ENCODE data around the gene PPARA. TPM values are rescaled to one million over a fixed set of nuclear protein-coding genes. Genes with fewer than 3 reads are reported as not detected.
A peak's percentile ranks its signal among the peaks of the same experiment; 100 is the strongest.

Gene PPARA
- total RNA-seq, 1 donor from 2014 or later, result 13.0 TPM

GRCh38 chr22:46150655-46151477 is 540 bp downstream of the PPARA start:
- H3K27me3 Mint-ChIP-seq, result peaks cover 29% of the 10 kb centered on the region
- peaks cover 13% of the 10 kb centered on the region for H3K4me1 Mint-ChIP-seq
- H3K36me3 Mint-ChIP-seq (ENCODE audit: low read depth), result peaks cover 12% of the 10 kb centered on the region
- H3K4me3 Mint-ChIP-seq, result peak overlapping the region; percentile 80
- peak overlapping the region; percentile 69 for H3K27ac Mint-ChIP-seq
- DNase-seq, result peak; percentile 88
- H3K9me3 Mint-ChIP-seq, result no peaks in the 10 kb centered on the region
- intact Hi-C loops (cut with micrococcal nuclease), result loop anchor here (5.0 kb wide), 3 partner anchors 101 to 146 kb away; partner anchors contain the start of genes CDPF1, GTSE1 and TTC38

GRCh38 chr22:46153930-46154329 is 3.6 kb downstream of the PPARA start:
- DNase-seq, result no peak
- Mint-ChIP-seq H3K9me3 (no peaks in the 10 kb centered on the region), H3K27ac (no peak overlapping the region), H3K4me3 (no peak overlapping the region), H3K4me1 (peaks cover 10% of the 10 kb centered on the region), H3K36me3 (ENCODE audit: low read depth) (peaks cover 18% of the 10 kb centered on the region), H3K27me3 (peaks cover 8% of the 10 kb centered on the region)
- intact Hi-C loops (cut with micrococcal nuclease), result loop anchor here (5.0 kb wide), 3 partner anchors 98 to 143 kb away; partner anchors contain the start of genes CDPF1, GTSE1 and TTC38

- peaks cover 18% of the 10 kb centered on the region for H3K36me3 Mint-ChIP-seq (ENCODE audit: low read depth)
- peaks cover 5% of the 10 kb centered on the region for H3K4me1 Mint-ChIP-seq
- DNase-seq, result no peak
- intact Hi-C loops (cut with micrococcal nuclease), result no loop called here
- H3K9me3 Mint-ChIP-seq, result no peaks in the 10 kb centered on the region
- H3K4me3 Mint-ChIP-seq, result no peak overlapping the region
- H3K27me3 Mint-ChIP-seq, result no peaks in the 10 kb centered on the region
- H3K27ac Mint-ChIP-seq, result no peak overlapping the region
Measured at GRCh38 chr22:46156031-46156430, 5.7 kb downstream of the PPARA start.

GRCh38 chr22:46158283-46158682 is 8.0 kb downstream of the PPARA start:
- H3K4me3 Mint-ChIP-seq, result no peak overlapping the region
- H3K27me3 Mint-ChIP-seq, result no peaks in the 10 kb centered on the region
- intact Hi-C loops (cut with micrococcal nuclease), result no loop called here
- peaks cover 10% of the 10 kb centered on the region for H3K36me3 Mint-ChIP-seq (ENCODE audit: low read depth)
- no peaks in the 10 kb centered on the region for H3K9me3 Mint-ChIP-seq
- no peak overlapping the region for H3K27ac Mint-ChIP-seq
- DNase-seq, result no peak
- H3K4me1 Mint-ChIP-seq, result no peaks in the 10 kb centered on the region

GRCh38 chr22:46159212-46159611 is 8.9 kb downstream of the PPARA start:
- Mint-ChIP-seq H3K4me1 (no peaks in the 10 kb centered on the region), H3K4me3 (no peak overlapping the region), H3K9me3 (no peaks in the 10 kb centered on the region), H3K36me3 (ENCODE audit: low read depth) (peaks cover 8% of the 10 kb centered on the region), H3K27me3 (no peaks in the 10 kb centered on the region), H3K27ac (no peak overlapping the region)
- intact Hi-C loops (cut with micrococcal nuclease), result no loop called here
- DNase-seq, result no peak

- Mint-ChIP-seq H3K4me1 (no peaks in the 10 kb centered on the region), H3K4me3 (no peak overlapping the region), H3K9me3 (no peaks in the 10 kb centered on the region), H3K27ac (no peak overlapping the region), H3K27me3 (no peaks in the 10 kb centered on the region), H3K36me3 (ENCODE audit: low read depth) (peaks cover 8% of the 10 kb centered on the region)
- DNase-seq, result no peak
- intact Hi-C loops (cut with micrococcal nuclease), result no loop called here
Measured at GRCh38 chr22:46159777-46160176, 9.5 kb downstream of the PPARA start.

GRCh38 chr22:46162285-46162684 is 12.0 kb downstream of the PPARA start:
- no peaks in the 10 kb centered on the region for H3K4me1 Mint-ChIP-seq
- no peak overlapping the region for H3K4me3 Mint-ChIP-seq
- H3K36me3 Mint-ChIP-seq (ENCODE audit: low read depth), result peaks cover 3% of the 10 kb centered on the region
- no peaks in the 10 kb centered on the region for H3K9me3 Mint-ChIP-seq
- H3K27ac Mint-ChIP-seq, result no peak overlapping the region
- no peak for DNase-seq
- H3K27me3 Mint-ChIP-seq, result no peaks in the 10 kb centered on the region
- intact Hi-C loops (cut with micrococcal nuclease), result no loop called here

GRCh38 chr22:46162771-46163556 is 12.6 kb downstream of the PPARA start:
- intact Hi-C loops (cut with micrococcal nuclease), result no loop called here
- Mint-ChIP-seq H3K27me3 (no peaks in the 10 kb centered on the region), H3K36me3 (ENCODE audit: low read depth) (peaks cover 2% of the 10 kb centered on the region), H3K9me3 (no peaks in the 10 kb centered on the region), H3K4me3 (no peak overlapping the region), H3K4me1 (no peaks in the 10 kb centered on the region), H3K27ac (no peak overlapping the region)
- no peak for DNase-seq

GRCh38 chr22:46163557-46163888 is 13.2 kb downstream of the PPARA start:
- H3K9me3 Mint-ChIP-seq, result no peaks in the 10 kb centered on the region
- H3K4me1 Mint-ChIP-seq, result no peaks in the 10 kb centered on the region
- no peaks in the 10 kb centered on the region for H3K27me3 Mint-ChIP-seq
- peaks cover 2% of the 10 kb centered on the region for H3K36me3 Mint-ChIP-seq (ENCODE audit: low read depth)
- intact Hi-C loops (cut with micrococcal nuclease), result no loop called here
- no peak overlapping the region for H3K4me3 Mint-ChIP-seq
- DNase-seq, result no peak
- H3K27ac Mint-ChIP-seq, result no peak overlapping the region

- Mint-ChIP-seq H3K4me1 (peaks cover 3% of the 10 kb centered on the region), H3K27ac (no peak overlapping the region), H3K27me3 (no peaks in the 10 kb centered on the region), H3K4me3 (no peak overlapping the region), H3K36me3 (ENCODE audit: low read depth) (peaks cover 2% of the 10 kb centered on the region), H3K9me3 (peaks cover 3% of the 10 kb centered on the region)
- DNase-seq, result no peak
- intact Hi-C loops (cut with micrococcal nuclease), result no loop called here
Measured at GRCh38 chr22:46165977-46166376, 15.7 kb downstream of the PPARA start.

- Mint-ChIP-seq H3K36me3 (ENCODE audit: low read depth) (peaks cover 2% of the 10 kb centered on the region), H3K4me3 (no peak overlapping the region), H3K4me1 (peaks cover 11% of the 10 kb centered on the region), H3K9me3 (peaks cover 3% of the 10 kb centered on the region), H3K27ac (no peak overlapping the region), H3K27me3 (no peaks in the 10 kb centered on the region)
- intact Hi-C loops (cut with micrococcal nuclease), result no loop called here
- no peak for DNase-seq
Measured at GRCh38 chr22:46169628-46170027, 19.3 kb downstream of the PPARA start.

- Mint-ChIP-seq H3K9me3 (peaks cover 3% of the 10 kb centered on the region), H3K4me1 (peaks cover 11% of the 10 kb centered on the region), H3K36me3 (ENCODE audit: low read depth) (peaks cover 7% of the 10 kb centered on the region), H3K27ac (no peak overlapping the region), H3K27me3 (no peaks in the 10 kb centered on the region), H3K4me3 (no peak overlapping the region)
- intact Hi-C loops (cut with micrococcal nuclease), result no loop called here
- DNase-seq, result no peak
Measured at GRCh38 chr22:46171940-46172339, 21.6 kb downstream of the PPARA start.

GRCh38 chr22:46172522-46173110 is 22.3 kb downstream of the PPARA start:
- H3K9me3 Mint-ChIP-seq, result peaks cover 7% of the 10 kb centered on the region
- no peak overlapping the region for H3K27ac Mint-ChIP-seq
- H3K4me1 Mint-ChIP-seq, result peaks cover 11% of the 10 kb centered on the region
- DNase-seq, result no peak
- H3K4me3 Mint-ChIP-seq, result no peak overlapping the region
- no peaks in the 10 kb centered on the region for H3K27me3 Mint-ChIP-seq
- intact Hi-C loops (cut with micrococcal nuclease), result no loop called here
- peaks cover 12% of the 10 kb centered on the region for H3K36me3 Mint-ChIP-seq (ENCODE audit: low read depth)

GRCh38 chr22:46173152-46173551 is 22.8 kb downstream of the PPARA start:
- no peak overlapping the region for H3K27ac Mint-ChIP-seq

More at GRCh38 chr22:46173152-46173551, 22.8 kb downstream of the PPARA start:
- DNase-seq, result no peak
- Mint-ChIP-seq H3K36me3 (ENCODE audit: low read depth) (peaks cover 14% of the 10 kb centered on the region), H3K4me3 (no peak overlapping the region), H3K27me3 (no peaks in the 10 kb centered on the region), H3K9me3 (peaks cover 10% of the 10 kb centered on the region), H3K4me1 (peaks cover 11% of the 10 kb centered on the region)
- intact Hi-C loops (cut with micrococcal nuclease), result no loop called here

Data from activated CD4-positive, alpha-beta T cell treated with anti-CD3 and anti-CD28 coated beads, Interleukin-2, amount 10 ng/mL, durations not matched to agents 24 days and 14 days (primary cell).